HepG2 (cell line): Measurements from ENCODE around the gene PSMA2. TPM values are rescaled to one million over a fixed set of nuclear protein-coding genes. Genes with fewer than 3 reads are reported as not detected.

Experiments
- AKAP8 ChIP-seq: sonication (generic); formaldehyde crosslinking; IDR thresholded peaks from 2 replicates; pipeline ENCODE4 v1.5.1; 2020; ENCODE audit warnings: mild to moderate bottlenecking, missing genetic modification reagents
- CAMTA2 ChIP-seq: sonication (generic); formaldehyde crosslinking; IDR thresholded peaks from 2 replicates; pipeline ENCODE4 v1.4.0; 2020; ENCODE audit warnings: mild to moderate bottlenecking, missing genetic modification reagents, borderline replicate concordance
- PCBP1 ChIP-seq: fragments of 200-400 bp; formaldehyde crosslinking; IDR thresholded peaks from 2 replicates; pipeline ENCODE4 v1.6.1; 2017; ENCODE audit warnings: mild to moderate bottlenecking, low read depth, low read length, borderline replicate concordance
- POLR2A ChIP-seq, 2 experiments: IDR thresholded peaks; 2 replicates each; pipeline ENCODE4 v1.6.1; 2011; ENCODE audit warnings: low read depth in 2 of 2, low read length in 2 of 2, mild to moderate bottlenecking in 1 of 2, moderate library complexity in 1 of 2; ENCODE audit not compliant: insufficient read depth in 1 of 2
- PTBP1 ChIP-seq: fragments of 200-400 bp; formaldehyde crosslinking; IDR thresholded peaks from 2 replicates; pipeline ENCODE4 v1.6.1; 2018; ENCODE audit warnings: low read length, low read depth; ENCODE audit not compliant: poor library complexity, severe bottlenecking
- SALL1 ChIP-seq: sonication (generic); formaldehyde crosslinking; IDR thresholded peaks from 2 replicates; pipeline ENCODE4 v1.8.0; 2022; ENCODE audit warnings: mild to moderate bottlenecking, missing genetic modification reagents
- SPEN ChIP-seq: sonication (generic); formaldehyde crosslinking; IDR thresholded peaks from 2 replicates; pipeline ENCODE4 v1.5.1; 2020; ENCODE audit warnings: low read depth, mild to moderate bottlenecking, missing genetic modification reagents
- ZNF564 ChIP-seq: sonication (generic); formaldehyde crosslinking; IDR thresholded peaks from 2 replicates; pipeline ENCODE4 v1.8.1; 2023; ENCODE audit warnings: mild to moderate bottlenecking, missing genetic modification reagents
- ZNF776 ChIP-seq: sonication (generic); formaldehyde crosslinking; IDR thresholded peaks from 2 replicates; pipeline ENCODE4 v1.4.0; 2020; ENCODE audit warnings: mild to moderate bottlenecking, missing genetic modification reagents
- ZNF83 ChIP-seq: sonication (generic); formaldehyde crosslinking; IDR thresholded peaks from 2 replicates; pipeline ENCODE4 v1.4.0; 2020; ENCODE audit warnings: missing genetic modification reagents, mild to moderate bottlenecking, borderline replicate concordance
- polyA plus RNA-seq, 8 experiments: library from polyadenylated mRNA; depleted of rRNA in 3 of 8; stranded (reverse) in 7 of 8; unstranded in 1 of 8; fragments of >200 nt; fragmentation: Illumina TruSeq in 4 of 8; extraction: Trizol in 4 of 8; gene quantifications; 2 replicates each; pipeline versions ENCODE4 v1.2.1 to v1.2.3, GENCODE V29; 2011 to 2016; ENCODE audit warnings: low read depth in 4 of 8, missing spikeins in 1 of 8, mixed read lengths in 1 of 8; ENCODE audit not compliant: insufficient read depth in 1 of 8
- total RNA-seq, 5 experiments: library from RNA; depleted of rRNA; stranded (reverse); fragments of >200 nt; fragmentation: Illumina TruSeq; extraction: Trizol; gene quantifications; 2 replicates each; pipeline ENCODE4 v1.2.3, GENCODE V29; 2016; ENCODE audit warnings: low read depth in 1 of 5
- TF ChIP-seq, protein P1 (sequence below), 2 experiments: sonication (generic) in 1 of 2; formaldehyde crosslinking in 1 of 2; IDR thresholded peaks; 2 replicates each; pipeline versions ENCODE4 v1.6.1 to v1.9.0; 2014 to 2022; ENCODE audit warnings: antibody characterized with exemption in 1 of 2, borderline replicate concordance in 1 of 2, inconsistent platforms in 1 of 2, low read depth in 1 of 2, missing genetic modification reagents in 1 of 2
- TF ChIP-seq, protein P2 (sequence below): sonication (generic); formaldehyde crosslinking; IDR thresholded peaks from 2 replicates; pipeline ENCODE4 v1.4.0; 2020; ENCODE audit warnings: missing genetic modification reagents, borderline replicate concordance
- TF ChIP-seq, protein P3 (sequence below): IDR thresholded peaks from 2 replicates; pipeline ENCODE4 v1.6.1; 2018; ENCODE audit warnings: missing genetic modification reagents
- TF ChIP-seq, protein P4 (sequence below): IDR thresholded peaks from 2 replicates; pipeline ENCODE4 v1.6.1; 2012; ENCODE audit warnings: low read depth, low read length, improper control_type of control experiment
- TF ChIP-seq, protein P5 (sequence below): sonication (generic); formaldehyde crosslinking; IDR thresholded peaks from 2 replicates; pipeline ENCODE4 v1.8.1; 2023; ENCODE audit warnings: missing genetic modification reagents, mild to moderate bottlenecking, borderline replicate concordance

Gene PSMA2
- total and polyA plus RNA-seq, 2 of the 13 experiments (the other 11 are each of a cell fraction or from before 2014, with no cell fraction given): 125 to 266 TPM

DNA sequence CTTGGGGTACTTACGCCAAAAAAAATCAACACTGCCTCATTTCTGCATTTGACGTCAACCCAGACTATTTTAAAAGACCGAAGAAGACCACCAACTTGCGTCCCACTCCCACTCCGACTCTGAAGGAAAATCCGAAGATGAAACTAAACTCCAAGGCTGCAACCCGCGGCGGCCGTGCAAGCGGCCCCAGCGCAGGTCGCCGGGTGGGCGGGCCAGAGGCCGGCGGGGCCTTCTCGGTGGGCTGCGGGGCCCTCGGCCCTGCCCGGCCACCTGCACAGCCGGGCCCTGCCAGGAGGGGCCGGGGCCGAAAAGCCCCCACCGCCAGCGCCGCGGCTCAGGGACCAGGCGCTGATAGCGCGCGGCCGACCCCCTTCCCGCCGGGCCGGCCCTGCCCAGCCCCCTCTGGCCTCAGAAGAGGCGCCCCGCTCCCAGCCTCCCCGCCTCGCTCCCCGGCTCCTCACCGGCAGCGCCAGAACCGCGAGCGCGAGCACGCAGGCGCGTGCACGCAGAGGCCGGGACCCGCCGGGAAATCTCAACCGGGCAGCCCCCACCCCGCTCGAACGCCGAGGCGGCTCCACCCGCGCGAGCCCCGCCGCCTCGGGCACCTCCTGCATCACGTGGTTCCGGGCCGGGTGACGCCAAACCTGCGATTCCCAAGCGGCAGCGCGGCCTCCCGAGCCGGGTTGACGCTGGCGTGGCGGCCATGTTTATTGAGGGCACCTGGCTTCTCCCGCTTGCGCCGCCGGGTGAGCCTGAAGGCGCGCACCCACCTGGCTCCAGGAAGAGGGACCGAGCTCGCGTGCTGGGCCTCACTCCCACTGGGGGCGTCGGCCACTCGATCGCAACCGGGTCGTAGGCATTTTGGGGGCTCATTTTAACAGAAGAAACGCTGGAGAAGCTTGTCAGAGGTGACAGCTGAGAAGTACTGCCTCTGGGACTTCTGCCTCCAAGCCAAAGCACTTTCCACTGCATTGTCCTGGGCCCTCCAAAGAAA is 20.2 kb downstream of the PSMA2 start, which contains the start of gene C7orf25 (continued):
- TF ChIP-seq, protein P1, sequence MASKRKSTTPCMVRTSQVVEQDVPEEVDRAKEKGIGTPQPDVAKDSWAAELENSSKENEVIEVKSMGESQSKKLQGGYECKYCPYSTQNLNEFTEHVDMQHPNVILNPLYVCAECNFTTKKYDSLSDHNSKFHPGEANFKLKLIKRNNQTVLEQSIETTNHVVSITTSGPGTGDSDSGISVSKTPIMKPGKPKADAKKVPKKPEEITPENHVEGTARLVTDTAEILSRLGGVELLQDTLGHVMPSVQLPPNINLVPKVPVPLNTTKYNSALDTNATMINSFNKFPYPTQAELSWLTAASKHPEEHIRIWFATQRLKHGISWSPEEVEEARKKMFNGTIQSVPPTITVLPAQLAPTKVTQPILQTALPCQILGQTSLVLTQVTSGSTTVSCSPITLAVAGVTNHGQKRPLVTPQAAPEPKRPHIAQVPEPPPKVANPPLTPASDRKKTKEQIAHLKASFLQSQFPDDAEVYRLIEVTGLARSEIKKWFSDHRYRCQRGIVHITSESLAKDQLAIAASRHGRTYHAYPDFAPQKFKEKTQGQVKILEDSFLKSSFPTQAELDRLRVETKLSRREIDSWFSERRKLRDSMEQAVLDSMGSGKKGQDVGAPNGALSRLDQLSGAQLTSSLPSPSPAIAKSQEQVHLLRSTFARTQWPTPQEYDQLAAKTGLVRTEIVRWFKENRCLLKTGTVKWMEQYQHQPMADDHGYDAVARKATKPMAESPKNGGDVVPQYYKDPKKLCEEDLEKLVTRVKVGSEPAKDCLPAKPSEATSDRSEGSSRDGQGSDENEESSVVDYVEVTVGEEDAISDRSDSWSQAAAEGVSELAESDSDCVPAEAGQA (IDR thresholded peaks at IDR 0.05; ENCODE audit: low read depth): peak; percentile 83
- TF ChIP-seq, protein P1 (CRISPR knock-in tag; IDR thresholded peaks at IDR 0.05; ENCODE audit: borderline replicate concordance): no peak; the same call in 1 of the 2 replicates
- TF ChIP-seq PCBP1 (no peak), ZNF776 (CRISPR knock-in tag) (peak; percentile 91), SALL1 (CRISPR knock-in tag) (peak; percentile 94), ZNF83 (CRISPR knock-in tag) (peak; percentile 94), CAMTA2 (CRISPR knock-in tag) (no peak), SPEN (CRISPR knock-in tag) (peak; percentile 90), ZNF564 (CRISPR knock-in tag) (0 out of 2 replicates have a peak, but pooled peaks have one; percentile 39), POLR2A (IDR thresholded peaks at IDR 0.05; ENCODE audit: insufficient read depth in 1 of 2, low read depth in 2 of 2, low read length in 2 of 2) (peak; percentile 51; a peak in 2 of 4 replicates), PTBP1 (no peak), AKAP8 (CRISPR knock-in tag) (peak; percentile 89)
- TF ChIP-seq, protein P2, sequence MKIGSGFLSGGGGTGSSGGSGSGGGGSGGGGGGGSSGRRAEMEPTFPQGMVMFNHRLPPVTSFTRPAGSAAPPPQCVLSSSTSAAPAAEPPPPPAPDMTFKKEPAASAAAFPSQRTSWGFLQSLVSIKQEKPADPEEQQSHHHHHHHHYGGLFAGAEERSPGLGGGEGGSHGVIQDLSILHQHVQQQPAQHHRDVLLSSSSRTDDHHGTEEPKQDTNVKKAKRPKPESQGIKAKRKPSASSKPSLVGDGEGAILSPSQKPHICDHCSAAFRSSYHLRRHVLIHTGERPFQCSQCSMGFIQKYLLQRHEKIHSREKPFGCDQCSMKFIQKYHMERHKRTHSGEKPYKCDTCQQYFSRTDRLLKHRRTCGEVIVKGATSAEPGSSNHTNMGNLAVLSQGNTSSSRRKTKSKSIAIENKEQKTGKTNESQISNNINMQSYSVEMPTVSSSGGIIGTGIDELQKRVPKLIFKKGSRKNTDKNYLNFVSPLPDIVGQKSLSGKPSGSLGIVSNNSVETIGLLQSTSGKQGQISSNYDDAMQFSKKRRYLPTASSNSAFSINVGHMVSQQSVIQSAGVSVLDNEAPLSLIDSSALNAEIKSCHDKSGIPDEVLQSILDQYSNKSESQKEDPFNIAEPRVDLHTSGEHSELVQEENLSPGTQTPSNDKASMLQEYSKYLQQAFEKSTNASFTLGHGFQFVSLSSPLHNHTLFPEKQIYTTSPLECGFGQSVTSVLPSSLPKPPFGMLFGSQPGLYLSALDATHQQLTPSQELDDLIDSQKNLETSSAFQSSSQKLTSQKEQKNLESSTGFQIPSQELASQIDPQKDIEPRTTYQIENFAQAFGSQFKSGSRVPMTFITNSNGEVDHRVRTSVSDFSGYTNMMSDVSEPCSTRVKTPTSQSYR: peak; percentile 44; the same call in 1 of the 2 replicates
- TF ChIP-seq, protein P3, sequence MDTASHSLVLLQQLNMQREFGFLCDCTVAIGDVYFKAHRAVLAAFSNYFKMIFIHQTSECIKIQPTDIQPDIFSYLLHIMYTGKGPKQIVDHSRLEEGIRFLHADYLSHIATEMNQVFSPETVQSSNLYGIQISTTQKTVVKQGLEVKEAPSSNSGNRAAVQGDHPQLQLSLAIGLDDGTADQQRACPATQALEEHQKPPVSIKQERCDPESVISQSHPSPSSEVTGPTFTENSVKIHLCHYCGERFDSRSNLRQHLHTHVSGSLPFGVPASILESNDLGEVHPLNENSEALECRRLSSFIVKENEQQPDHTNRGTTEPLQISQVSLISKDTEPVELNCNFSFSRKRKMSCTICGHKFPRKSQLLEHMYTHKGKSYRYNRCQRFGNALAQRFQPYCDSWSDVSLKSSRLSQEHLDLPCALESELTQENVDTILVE (CRISPR knock-in tag): peak; percentile 97
- TF ChIP-seq, protein P4, sequence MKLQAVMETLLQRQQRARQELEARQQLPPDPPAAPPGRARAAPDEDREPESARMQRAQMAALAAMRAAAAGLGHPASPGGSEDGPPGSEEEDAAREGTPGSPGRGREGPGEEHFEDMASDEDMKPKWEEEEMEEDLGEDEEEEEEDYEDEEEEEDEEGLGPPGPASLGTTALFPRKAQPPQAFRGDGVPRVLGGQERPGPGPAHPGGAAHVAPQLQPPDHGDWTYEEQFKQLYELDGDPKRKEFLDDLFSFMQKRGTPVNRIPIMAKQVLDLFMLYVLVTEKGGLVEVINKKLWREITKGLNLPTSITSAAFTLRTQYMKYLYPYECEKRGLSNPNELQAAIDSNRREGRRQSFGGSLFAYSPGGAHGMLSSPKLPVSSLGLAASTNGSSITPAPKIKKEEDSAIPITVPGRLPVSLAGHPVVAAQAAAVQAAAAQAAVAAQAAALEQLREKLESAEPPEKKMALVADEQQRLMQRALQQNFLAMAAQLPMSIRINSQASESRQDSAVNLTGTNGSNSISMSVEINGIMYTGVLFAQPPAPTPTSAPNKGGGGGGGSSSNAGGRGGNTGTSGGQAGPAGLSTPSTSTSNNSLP: no peak
- TF ChIP-seq, protein P5, sequence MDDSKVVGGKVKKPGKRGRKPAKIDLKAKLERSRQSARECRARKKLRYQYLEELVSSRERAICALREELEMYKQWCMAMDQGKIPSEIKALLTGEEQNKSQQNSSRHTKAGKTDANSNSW (CRISPR knock-in tag): no peak; the same call in 1 of the 2 replicates
